ENCODE data around the gene SCARF1. TPM values are rescaled to one million over a fixed set of nuclear protein-coding genes. Genes with fewer than 3 reads are reported as not detected.

The SCARF1 gene
- total RNA-seq, 1 donor from 2014 or later = 289 TPM

DNA sequence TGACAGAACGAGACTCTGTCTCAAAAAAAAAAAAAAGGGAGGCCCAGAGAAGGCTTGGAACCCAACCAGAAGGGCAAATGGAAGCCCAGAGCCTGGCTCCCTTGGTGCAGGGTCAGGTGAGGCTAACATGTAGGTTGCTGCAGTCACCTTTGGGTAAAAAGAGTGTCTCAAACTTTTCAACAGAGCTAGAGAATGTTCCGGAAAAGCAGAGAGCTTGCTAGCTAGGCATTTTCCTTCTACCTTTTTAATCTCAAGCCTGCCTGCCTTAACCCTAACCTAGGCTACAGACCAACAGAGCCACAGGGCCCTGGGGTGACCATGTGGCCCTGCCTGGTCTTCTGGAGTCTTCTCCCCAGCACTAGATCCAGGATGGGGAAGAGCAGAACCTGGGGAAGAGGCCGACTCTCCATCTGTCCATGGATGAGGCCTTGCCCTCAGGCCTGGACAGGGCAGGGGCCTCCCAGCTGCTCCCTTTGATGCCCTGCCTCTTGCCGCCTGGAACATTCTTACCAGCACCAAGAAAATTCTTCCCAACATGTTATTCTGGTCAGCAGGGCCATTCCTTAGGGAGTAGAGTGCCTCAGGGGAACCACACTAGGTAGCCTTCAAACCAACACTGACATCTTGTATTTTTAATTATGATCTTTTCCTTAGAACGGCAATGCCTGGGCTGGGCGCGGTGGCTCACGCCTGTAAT, 47.0 kb downstream of the SCARF1 start:
- peaks cover 16% of the 10 kb centered on the region for H3K27me3 Mint-ChIP-seq (ENCODE audit: unreplicated experiment)
- DNase-seq (ENCODE audit: low spot score) = no peak

DNA sequence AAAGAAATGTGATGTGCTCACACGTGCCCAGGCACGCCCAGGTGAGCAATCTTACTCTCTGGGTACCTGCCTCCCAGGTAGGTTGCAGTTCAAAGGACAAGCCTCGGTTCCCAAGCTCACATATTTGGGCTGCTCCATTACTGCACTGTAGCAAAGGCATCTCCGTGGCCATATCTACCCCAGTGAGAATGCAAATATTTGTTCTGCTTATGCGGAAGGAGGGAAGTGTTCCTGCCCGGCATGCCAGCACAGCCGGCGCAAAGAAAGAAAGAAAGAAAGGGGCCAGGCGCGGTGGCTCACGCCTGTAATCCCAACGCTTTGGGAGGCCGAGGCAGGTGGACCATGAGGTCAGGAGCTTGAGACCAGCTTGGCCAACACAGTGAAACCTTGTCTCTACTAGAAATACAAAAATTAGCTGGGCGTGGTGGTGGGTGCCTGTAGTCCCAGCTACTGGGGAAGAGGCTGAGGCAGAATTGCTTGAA, 47.6 kb downstream of the SCARF1 start:
- DNase-seq (ENCODE audit: low spot score) = no peak
- peaks cover 4% of the 10 kb centered on the region for H3K4me1 Mint-ChIP-seq (ENCODE audit: unreplicated experiment)
- peaks cover 16% of the 10 kb centered on the region for H3K27me3 Mint-ChIP-seq (ENCODE audit: unreplicated experiment)
- peaks cover 17% of the 10 kb centered on the region for H3K36me3 Mint-ChIP-seq (ENCODE audit: low read depth, unreplicated experiment)
- no peak overlapping the region for H3K4me3 Mint-ChIP-seq (ENCODE audit: unreplicated experiment)
- no peak overlapping the region for H3K27ac Mint-ChIP-seq (ENCODE audit: unreplicated experiment)
- TF ChIP-seq, protein P1, sequence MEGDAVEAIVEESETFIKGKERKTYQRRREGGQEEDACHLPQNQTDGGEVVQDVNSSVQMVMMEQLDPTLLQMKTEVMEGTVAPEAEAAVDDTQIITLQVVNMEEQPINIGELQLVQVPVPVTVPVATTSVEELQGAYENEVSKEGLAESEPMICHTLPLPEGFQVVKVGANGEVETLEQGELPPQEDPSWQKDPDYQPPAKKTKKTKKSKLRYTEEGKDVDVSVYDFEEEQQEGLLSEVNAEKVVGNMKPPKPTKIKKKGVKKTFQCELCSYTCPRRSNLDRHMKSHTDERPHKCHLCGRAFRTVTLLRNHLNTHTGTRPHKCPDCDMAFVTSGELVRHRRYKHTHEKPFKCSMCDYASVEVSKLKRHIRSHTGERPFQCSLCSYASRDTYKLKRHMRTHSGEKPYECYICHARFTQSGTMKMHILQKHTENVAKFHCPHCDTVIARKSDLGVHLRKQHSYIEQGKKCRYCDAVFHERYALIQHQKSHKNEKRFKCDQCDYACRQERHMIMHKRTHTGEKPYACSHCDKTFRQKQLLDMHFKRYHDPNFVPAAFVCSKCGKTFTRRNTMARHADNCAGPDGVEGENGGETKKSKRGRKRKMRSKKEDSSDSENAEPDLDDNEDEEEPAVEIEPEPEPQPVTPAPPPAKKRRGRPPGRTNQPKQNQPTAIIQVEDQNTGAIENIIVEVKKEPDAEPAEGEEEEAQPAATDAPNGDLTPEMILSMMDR (IDR thresholded peaks at IDR 0.05; ENCODE audit: unreplicated experiment) = no peak
- H3K9me3 Mint-ChIP-seq (ENCODE audit: unreplicated experiment) = no peaks in the 10 kb centered on the region

More for the DNA sequence above, 47.0 kb downstream of the SCARF1 start:
- peaks cover 3% of the 10 kb centered on the region for H3K4me1 Mint-ChIP-seq (ENCODE audit: unreplicated experiment)
- H3K27ac Mint-ChIP-seq (ENCODE audit: unreplicated experiment) = no peak overlapping the region
- H3K9me3 Mint-ChIP-seq (ENCODE audit: unreplicated experiment) = no peaks in the 10 kb centered on the region
- H3K36me3 Mint-ChIP-seq (ENCODE audit: low read depth, unreplicated experiment) = peaks cover 17% of the 10 kb centered on the region
- TF ChIP-seq, protein P1 (IDR thresholded peaks at IDR 0.05; ENCODE audit: unreplicated experiment) = no peak
- no peak overlapping the region for H3K4me3 Mint-ChIP-seq (ENCODE audit: unreplicated experiment)

DNA sequence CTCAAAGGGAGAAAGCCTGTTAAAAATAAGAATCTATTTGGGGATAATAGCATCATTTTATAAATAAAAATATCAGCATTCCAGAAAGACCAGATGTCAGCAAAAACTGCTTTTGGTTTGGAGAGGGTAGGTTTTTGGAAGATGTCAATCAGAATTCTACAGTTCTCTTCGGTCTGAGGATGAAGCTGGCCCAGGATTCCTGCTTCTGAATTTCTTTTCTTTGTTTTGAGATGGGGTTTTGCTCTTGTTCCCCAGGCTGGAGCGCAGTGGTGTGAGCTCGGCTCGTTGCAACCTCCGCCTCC, 52.0 kb downstream of the SCARF1 start:
- H3K27ac Mint-ChIP-seq (ENCODE audit: unreplicated experiment) = no peak overlapping the region
- peaks cover 4% of the 10 kb centered on the region for H3K4me1 Mint-ChIP-seq (ENCODE audit: unreplicated experiment)
- no peaks in the 10 kb centered on the region for H3K9me3 Mint-ChIP-seq (ENCODE audit: unreplicated experiment)
- H3K4me3 Mint-ChIP-seq (ENCODE audit: unreplicated experiment) = no peak overlapping the region
- peaks cover 6% of the 10 kb centered on the region for H3K36me3 Mint-ChIP-seq (ENCODE audit: low read depth, unreplicated experiment)
- TF ChIP-seq, protein P1 (IDR thresholded peaks at IDR 0.05; ENCODE audit: unreplicated experiment) = no peak
- DNase-seq (ENCODE audit: low spot score) = no peak
- H3K27me3 Mint-ChIP-seq (ENCODE audit: unreplicated experiment) = peaks cover 8% of the 10 kb centered on the region

DNA sequence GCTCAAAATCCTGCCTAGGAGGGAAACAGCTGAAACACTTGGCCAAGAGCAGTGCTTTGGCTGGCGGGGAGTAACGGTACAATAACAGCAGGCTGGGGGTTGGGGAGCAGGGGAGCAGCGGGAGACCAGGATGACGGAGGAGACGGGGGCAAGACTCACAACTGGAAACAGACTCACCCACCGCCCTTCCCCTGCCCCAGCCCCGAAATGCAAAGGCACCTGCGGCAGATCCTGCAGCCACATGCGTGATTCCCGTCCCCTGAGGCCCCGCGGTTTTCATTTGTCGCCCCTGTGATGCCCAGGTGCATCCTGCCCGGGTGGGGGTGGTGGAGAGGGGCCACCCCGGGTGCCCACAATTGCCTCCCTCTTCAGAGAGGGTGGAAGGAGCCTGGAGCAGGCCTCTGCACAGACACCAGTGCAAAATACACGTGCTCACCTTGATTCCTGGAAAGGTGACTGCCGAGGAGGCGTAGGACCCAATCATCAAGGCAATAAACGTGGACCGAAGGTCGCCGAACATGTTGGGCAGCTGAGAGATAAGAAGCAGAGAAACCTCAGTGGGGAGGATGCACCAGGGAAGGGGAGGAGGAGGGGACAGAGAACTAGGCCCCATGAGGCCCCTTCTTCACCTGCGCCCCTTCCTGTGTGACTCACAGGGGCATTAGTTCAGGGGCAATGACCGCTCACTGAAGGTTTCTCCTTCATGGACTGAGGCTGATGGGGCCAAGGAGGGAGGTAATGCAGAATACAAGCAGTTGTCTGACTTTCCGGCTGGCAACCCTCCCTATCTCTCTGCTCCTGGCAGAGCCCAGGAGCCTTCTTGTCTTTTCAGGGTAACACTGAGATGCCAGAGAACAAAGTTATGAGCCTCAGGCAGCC, 52.5 kb downstream of the SCARF1 start:
- Mint-ChIP-seq H3K27me3 (ENCODE audit: unreplicated experiment) (peaks cover 10% of the 10 kb centered on the region), H3K4me1 (ENCODE audit: unreplicated experiment) (peaks cover 4% of the 10 kb centered on the region), H3K4me3 (ENCODE audit: unreplicated experiment) (no peak overlapping the region), H3K9me3 (ENCODE audit: unreplicated experiment) (no peaks in the 10 kb centered on the region), H3K27ac (ENCODE audit: unreplicated experiment) (no peak overlapping the region), H3K36me3 (ENCODE audit: low read depth, unreplicated experiment) (peaks cover 6% of the 10 kb centered on the region)
- TF ChIP-seq, protein P1 (IDR thresholded peaks at IDR 0.05; ENCODE audit: unreplicated experiment) = no peak
- no peak for DNase-seq (ENCODE audit: low spot score)
